HCT116 (cell line): Measurements from ENCODE around the gene CLN5. TPM values are rescaled to one million over a fixed set of nuclear protein-coding genes. Genes with fewer than 3 reads are reported as not detected.

Experiments used
- ATAC-seq: fragments of 200-7000 bp; cut with Tn5 transposase; 2 replicates; pipeline ENCODE4 v1.9.1; 2020; ENCODE audit warnings: mild to moderate bottlenecking, moderate library complexity
- BruUV-seq: library from RNA; stranded (reverse); fragments of 400-500 nt; replicated peaks from 2 replicates; lab custom pipeline; 2021; lab: Mats Ljungman, UMichigan
- CTCF ChIA-PET: fragments of 300-600 bp; sonication (Branson Sonifier 250); formaldehyde crosslinking; loops from one replicate; lab custom pipeline; 2021; ENCODE audit warnings: antibody characterized with exemption; lab: Charles Lee
- POLR2A ChIA-PET: fragments of 300-600, 350-600 bp; sonication (Branson Sonifier 250); formaldehyde crosslinking; loops from one replicate; lab custom pipeline; 2021; ENCODE audit warnings: antibody characterized with exemption; lab: Charles Lee
- RAD21 ChIA-PET, 2 experiments: fragments of 300-600 bp; sonication (Branson Sonifier 250); formaldehyde crosslinking; loops; one replicate each; lab custom pipeline; 2023; ENCODE audit warnings: low total read pairs in 2 of 2; ENCODE audit not compliant: uncharacterized antibody in 2 of 2, unreplicated experiment in 2 of 2, low non-redundant PET in 1 of 2; lab: Charles Lee
- DNase-seq: peaks from one replicate; pipeline ENCODE4 v3.0.0-alpha.2; 2010; ENCODE audit warnings: low read depth, low spot score
- H2AFZ ChIP-seq: fragments of 200-600 bp; shearing (Covaris generic), sonication (generic); 2 replicates; pipeline ENCODE4 v1.6.1; 2017; ENCODE audit warnings: low read depth, mixed run types, mixed read lengths, antibody characterized with exemption, low read length; ENCODE audit not compliant: poor library complexity, severe bottlenecking
- H3K27ac ChIP-seq: 2 replicates; pipeline ENCODE4 v1.5.1; 2012; ENCODE audit warnings: low read depth, low read length
- H3K27me3 ChIP-seq: fragments of 200-600 bp; sonication (generic); 2 replicates; pipeline ENCODE4 v1.6.1; 2016; ENCODE audit warnings: mixed run types, low read length, mixed read lengths; ENCODE audit not compliant: insufficient read depth
- H3K36me3 ChIP-seq, 2 experiments: fragments of 200-500 bp in 1 of 2; fragments of 200-600 bp in 1 of 2; sonication (Bioruptor generic) in 1 of 2; sonication (generic) in 1 of 2; 2 replicates each; pipeline versions ENCODE4 v1.5.1 to v1.6.1; 2014 to 2016; ENCODE audit warnings: low read length in 2 of 2, inconsistent platforms in 1 of 2, mixed read lengths in 1 of 2, mixed run types in 1 of 2; ENCODE audit not compliant: insufficient read depth in 2 of 2, control insufficient read depth in 1 of 2
- H3K4me1 ChIP-seq, 2 experiments: fragments of 200-600 bp in 1 of 2; sonication (generic) in 1 of 2; 2 replicates each; pipeline versions ENCODE4 v1.5.1 to v1.6.1; 2012 to 2017; ENCODE audit warnings: low read length in 2 of 2, inconsistent platforms in 1 of 2, mild to moderate bottlenecking in 1 of 2, mixed read lengths in 1 of 2, mixed run types in 1 of 2, moderate library complexity in 1 of 2; ENCODE audit not compliant: insufficient read depth in 2 of 2, control insufficient read depth in 1 of 2
- H3K4me2 ChIP-seq: fragments of 200-600 bp; sonication (generic); 2 replicates; pipeline ENCODE4 v1.6.1; 2017; ENCODE audit warnings: mixed run types, low read length, mixed read lengths
- H3K4me3 ChIP-seq, 2 experiments: fragments of 200-600 bp in 1 of 2; sonication (generic) in 1 of 2; replicated peaks in 1 of 2; 2 replicates each; pipeline ENCODE4 v1.5.1; 2011 to 2016; ENCODE audit warnings: low read length in 2 of 2, control low read depth in 1 of 2, low read depth in 1 of 2, mild to moderate bottlenecking in 1 of 2, mixed read lengths in 1 of 2, mixed run types in 1 of 2
- H3K79me2 ChIP-seq: fragments of 200-600 bp; sonication (generic); 2 replicates; pipeline ENCODE4 v1.6.1; 2017; ENCODE audit warnings: mild to moderate bottlenecking, mixed run types, low read length, moderate library complexity, mixed read lengths; ENCODE audit not compliant: insufficient read depth
- H3K9ac ChIP-seq: fragments of 200-600 bp; sonication (generic); 2 replicates; pipeline ENCODE4 v1.6.1; 2016; ENCODE audit warnings: low read length, mixed read lengths
- H3K9me2 ChIP-seq: fragments of 200-600 bp; sonication (generic), shearing (Covaris generic); 2 replicates; pipeline ENCODE4 v1.6.1; 2017; ENCODE audit warnings: mixed run types, mild to moderate bottlenecking, moderate library complexity; ENCODE audit not compliant: insufficient read depth
- H3K9me3 ChIP-seq, 2 experiments: fragments of 200-500 bp in 1 of 2; fragments of 200-600 bp in 1 of 2; sonication (Bioruptor generic) in 1 of 2; sonication (generic) in 1 of 2; 2 replicates each; pipeline ENCODE4 v1.6.1; 2014 to 2017; ENCODE audit warnings: low read length in 2 of 2, mixed read lengths in 2 of 2, inconsistent platforms in 1 of 2, low read depth in 1 of 2, mild to moderate bottlenecking in 1 of 2, mixed run types in 1 of 2, moderate library complexity in 1 of 2; ENCODE audit not compliant: control insufficient read depth in 1 of 2, insufficient read depth in 1 of 2
- H4K20me1 ChIP-seq: fragments of 200-600 bp; sonication (generic), shearing (Covaris generic); 2 replicates; pipeline ENCODE4 v1.6.1; 2017; ENCODE audit warnings: mixed run types, mild to moderate bottlenecking, moderate library complexity; ENCODE audit not compliant: insufficient read depth
- CBX3 ChIP-seq: IDR thresholded peaks from 2 replicates; pipeline ENCODE4 v1.6.1; 2012; ENCODE audit warnings: low read depth
- CEBPB ChIP-seq: IDR thresholded peaks from 2 replicates; pipeline ENCODE4 v1.6.1; 2012; ENCODE audit warnings: low read depth
- EGR1 ChIP-seq: IDR thresholded peaks from 2 replicates; pipeline ENCODE4 v1.6.1; 2012; ENCODE audit warnings: low read depth
- ELF1 ChIP-seq: IDR thresholded peaks from 2 replicates; pipeline ENCODE4 v1.6.1; 2012; ENCODE audit warnings: low read depth, borderline replicate concordance
- EZH2 ChIP-seq: fragments of 200-600 bp; sonication (generic); IDR thresholded peaks from 2 replicates; pipeline ENCODE4 v1.6.1; 2017; ENCODE audit warnings: antibody characterized with exemption, mixed run types
- EZH2phosphoT487 ChIP-seq: fragments of 200-600 bp; IDR thresholded peaks from 2 replicates; pipeline ENCODE4 v1.6.1; 2018; ENCODE audit warnings: antibody characterized with exemption, borderline replicate concordance
- POLR2AphosphoS5 ChIP-seq: IDR thresholded peaks from 2 replicates; pipeline ENCODE4 v1.6.1; 2011; ENCODE audit warnings: mild to moderate bottlenecking, low read depth, low read length, moderate library complexity
- SIN3A ChIP-seq: IDR thresholded peaks from 2 replicates; pipeline ENCODE4 v1.6.1; 2012; ENCODE audit warnings: low read depth
- SRF ChIP-seq: IDR thresholded peaks from 2 replicates; pipeline ENCODE4 v1.6.1; 2012; ENCODE audit warnings: low read depth
- YY1 ChIP-seq: IDR thresholded peaks from 2 replicates; pipeline ENCODE4 v1.6.1; 2011; ENCODE audit warnings: low read length, low read depth, moderate library complexity, mild to moderate bottlenecking; ENCODE audit not compliant: insufficient replicate concordance; ENCODE audit errors: extremely low read depth
- ZFX ChIP-seq: fragments of 450-650 bp; IDR thresholded peaks from 2 replicates; pipeline ENCODE4 v1.6.1; 2017
- ZNF274 ChIP-seq: fragments of 200-500 bp; sonication (Bioruptor generic); IDR thresholded peaks from 2 replicates; pipeline ENCODE4 v1.6.1; 2014; ENCODE audit warnings: mild to moderate bottlenecking, low read depth, low read length, inconsistent platforms
- intact Hi-C: fragments of 100-400 bp; cut with micrococcal nuclease; formaldehyde crosslinking; loops from 2 replicates; pipeline ENCODE4 v1.10.0; 2022
- total RNA-seq: library from RNA; stranded (reverse); gene quantifications from one replicate; pipeline ENCODE4 v1.2.1, GENCODE V29; 2021; ENCODE audit not compliant: unreplicated experiment
- TF ChIP-seq, protein P1 (sequence below), 3 experiments: fragments of 200-600 bp in 1 of 3; sonication (generic) in 1 of 3; IDR thresholded peaks in 2 of 3; conservative IDR thresholded peaks in 1 of 3; 2 replicates each; pipeline ENCODE4 v1.5.1; 2012 to 2017; ENCODE audit warnings: low read depth in 2 of 3, low read length in 2 of 3, antibody characterized with exemption in 1 of 3, borderline replicate concordance in 1 of 3, control low read depth in 1 of 3, mild to moderate bottlenecking in 1 of 3, mixed read lengths in 1 of 3, mixed run types in 1 of 3, moderate library complexity in 1 of 3; ENCODE audit not compliant: insufficient read depth in 1 of 3
- TF ChIP-seq, protein P2 (sequence below): IDR thresholded peaks from 2 replicates; pipeline ENCODE4 v1.6.1; 2012
- TF ChIP-seq, protein P3 (sequence below): IDR thresholded peaks from 2 replicates; pipeline ENCODE4 v1.6.1; 2011; ENCODE audit warnings: mild to moderate bottlenecking, low read length, moderate library complexity; ENCODE audit not compliant: insufficient replicate concordance; ENCODE audit errors: extremely low read depth
- TF ChIP-seq, protein P4 (sequence below): IDR thresholded peaks from 2 replicates; pipeline ENCODE4 v1.6.1; 2012

CLN5 gene
- total RNA-seq, 1 experiment from 2014 or later = 21.4 TPM

DNA sequence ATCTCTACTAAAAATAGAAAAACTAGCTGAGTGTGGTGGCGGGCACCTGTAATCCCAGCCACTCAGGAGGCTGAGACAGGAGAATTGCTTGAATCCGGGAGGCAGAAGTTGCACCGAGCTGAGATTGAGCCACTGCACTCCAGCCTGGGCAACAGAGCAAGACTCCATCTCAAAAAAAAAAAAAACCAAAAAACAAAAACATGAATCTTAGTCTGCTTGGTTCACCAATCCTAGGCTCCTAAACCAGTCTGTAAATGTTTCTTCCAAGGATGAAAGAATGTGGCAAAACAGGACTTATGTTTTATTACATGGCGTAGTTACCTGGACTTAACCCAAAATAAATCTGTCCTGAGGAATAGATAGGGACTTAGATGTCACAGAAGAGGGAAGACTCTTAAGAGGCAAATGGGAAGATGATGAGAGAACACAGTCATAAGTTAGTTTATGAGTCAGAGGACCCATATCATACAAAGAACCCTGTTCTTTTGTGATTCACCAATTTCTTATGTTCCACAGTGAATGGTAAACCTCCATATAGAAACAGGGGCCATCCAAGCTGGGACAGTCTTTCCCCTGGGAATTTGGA lies 41.9 kb downstream of the CLN5 start:
- Histone ChIP-seq H3K9ac (no peak overlapping the region), H3K9me3 (no peaks in the 10 kb centered on the region), H3K4me3 (no peak overlapping the region), H3K36me3 (no peaks in the 10 kb centered on the region), H3K4me1 (no peaks in the 10 kb centered on the region), H3K9me2 (no peaks in the 10 kb centered on the region), H3K27ac (no peak overlapping the region), H3K4me2 (no peak overlapping the region), H4K20me1 (no peaks in the 10 kb centered on the region), H3K79me2 (no peaks in the 10 kb centered on the region), H2AFZ (no peak overlapping the region), H3K27me3 (no peaks in the 10 kb centered on the region)
- intact Hi-C loops = no loop called here
- ChIA-PET RAD21 (no interaction called here), CTCF (no interaction called here), POLR2A (no interaction called here)
- TF ChIP-seq SIN3A (no peak), EZH2phosphoT487 (no peak), EGR1 (no peak), CBX3 (no peak), EZH2 (no peak), CEBPB (no peak), ZNF274 (no peak), ELF1 (no peak), YY1 (no peak), POLR2AphosphoS5 (no peak), ZFX (no peak), SRF (no peak)
- TF ChIP-seq, protein P1, sequence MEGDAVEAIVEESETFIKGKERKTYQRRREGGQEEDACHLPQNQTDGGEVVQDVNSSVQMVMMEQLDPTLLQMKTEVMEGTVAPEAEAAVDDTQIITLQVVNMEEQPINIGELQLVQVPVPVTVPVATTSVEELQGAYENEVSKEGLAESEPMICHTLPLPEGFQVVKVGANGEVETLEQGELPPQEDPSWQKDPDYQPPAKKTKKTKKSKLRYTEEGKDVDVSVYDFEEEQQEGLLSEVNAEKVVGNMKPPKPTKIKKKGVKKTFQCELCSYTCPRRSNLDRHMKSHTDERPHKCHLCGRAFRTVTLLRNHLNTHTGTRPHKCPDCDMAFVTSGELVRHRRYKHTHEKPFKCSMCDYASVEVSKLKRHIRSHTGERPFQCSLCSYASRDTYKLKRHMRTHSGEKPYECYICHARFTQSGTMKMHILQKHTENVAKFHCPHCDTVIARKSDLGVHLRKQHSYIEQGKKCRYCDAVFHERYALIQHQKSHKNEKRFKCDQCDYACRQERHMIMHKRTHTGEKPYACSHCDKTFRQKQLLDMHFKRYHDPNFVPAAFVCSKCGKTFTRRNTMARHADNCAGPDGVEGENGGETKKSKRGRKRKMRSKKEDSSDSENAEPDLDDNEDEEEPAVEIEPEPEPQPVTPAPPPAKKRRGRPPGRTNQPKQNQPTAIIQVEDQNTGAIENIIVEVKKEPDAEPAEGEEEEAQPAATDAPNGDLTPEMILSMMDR (IDR thresholded peaks at IDR 0.05 in 2 of 3, conservative IDR thresholded peaks at IDR 0.05 in 1 of 3; ENCODE audit: borderline replicate concordance in 1 of 3, insufficient read depth in 1 of 3, low read depth in 2 of 3, low read length in 2 of 3) = no peak
- TF ChIP-seq, protein P2, sequence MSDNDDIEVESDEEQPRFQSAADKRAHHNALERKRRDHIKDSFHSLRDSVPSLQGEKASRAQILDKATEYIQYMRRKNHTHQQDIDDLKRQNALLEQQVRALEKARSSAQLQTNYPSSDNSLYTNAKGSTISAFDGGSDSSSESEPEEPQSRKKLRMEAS = no peak
- TF ChIP-seq, protein P3, sequence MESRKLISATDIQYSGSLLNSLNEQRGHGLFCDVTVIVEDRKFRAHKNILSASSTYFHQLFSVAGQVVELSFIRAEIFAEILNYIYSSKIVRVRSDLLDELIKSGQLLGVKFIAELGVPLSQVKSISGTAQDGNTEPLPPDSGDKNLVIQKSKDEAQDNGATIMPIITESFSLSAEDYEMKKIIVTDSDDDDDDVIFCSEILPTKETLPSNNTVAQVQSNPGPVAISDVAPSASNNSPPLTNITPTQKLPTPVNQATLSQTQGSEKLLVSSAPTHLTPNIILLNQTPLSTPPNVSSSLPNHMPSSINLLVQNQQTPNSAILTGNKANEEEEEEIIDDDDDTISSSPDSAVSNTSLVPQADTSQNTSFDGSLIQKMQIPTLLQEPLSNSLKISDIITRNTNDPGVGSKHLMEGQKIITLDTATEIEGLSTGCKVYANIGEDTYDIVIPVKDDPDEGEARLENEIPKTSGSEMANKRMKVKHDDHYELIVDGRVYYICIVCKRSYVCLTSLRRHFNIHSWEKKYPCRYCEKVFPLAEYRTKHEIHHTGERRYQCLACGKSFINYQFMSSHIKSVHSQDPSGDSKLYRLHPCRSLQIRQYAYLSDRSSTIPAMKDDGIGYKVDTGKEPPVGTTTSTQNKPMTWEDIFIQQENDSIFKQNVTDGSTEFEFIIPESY = no peak
- TF ChIP-seq, protein P4, sequence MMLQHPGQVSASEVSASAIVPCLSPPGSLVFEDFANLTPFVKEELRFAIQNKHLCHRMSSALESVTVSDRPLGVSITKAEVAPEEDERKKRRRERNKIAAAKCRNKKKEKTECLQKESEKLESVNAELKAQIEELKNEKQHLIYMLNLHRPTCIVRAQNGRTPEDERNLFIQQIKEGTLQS = no peak
- BruUV-seq = no TSS peak
- no peak for DNase-seq
- no peak for ATAC-seq
